Neural cell (in vitro differentiated cells): ENCODE results near the gene EID2. TPM values are rescaled to one million over a fixed set of nuclear protein-coding genes. Genes with fewer than 3 reads are reported as not detected.

Source experiments
- H2AFZ ChIP-seq: fragments of 200-600, 300-800 bp; sonication (generic), shearing (Covaris generic); 2 replicates; pipeline ENCODE4 v1.6.0; 2014; ENCODE audit warnings: low read depth, mild to moderate bottlenecking, antibody characterized with exemption, low read length, moderate library complexity
- H3F3A ChIP-seq: fragments of 200-600 bp; shearing (Covaris generic); 2 replicates; pipeline ENCODE4 v1.6.1; 2016; ENCODE audit warnings: mild to moderate bottlenecking, moderate library complexity, mixed read lengths, antibody characterized with exemption, low read length; ENCODE audit not compliant: insufficient read depth, poor library complexity, severe bottlenecking
- H3K27ac ChIP-seq: fragments of 200-600, 300-800 bp; sonication (generic), shearing (Covaris generic); 2 replicates; pipeline ENCODE4 v1.5.1; 2014; ENCODE audit warnings: mild to moderate bottlenecking, low read length, moderate library complexity
- H3K27me3 ChIP-seq: fragments of 300-800, 200-600 bp; sonication (generic), shearing (Covaris generic); 2 replicates; pipeline ENCODE4 v1.6.0; 2014; ENCODE audit warnings: mild to moderate bottlenecking, low read depth, low read length, moderate library complexity; ENCODE audit not compliant: insufficient read depth
- H3K36me3 ChIP-seq: fragments of 300-800, 200-600 bp; sonication (generic), shearing (Covaris generic); 2 replicates; pipeline ENCODE4 v1.5.1; 2014; ENCODE audit warnings: mild to moderate bottlenecking, antibody characterized with exemption, low read length, moderate library complexity; ENCODE audit not compliant: insufficient read depth
- H3K4me2 ChIP-seq: fragments of 300-800, 200-600 bp; sonication (generic), shearing (Covaris generic); 2 replicates; pipeline ENCODE4 v1.6.0; 2014; ENCODE audit warnings: mild to moderate bottlenecking, low read length
- H3K4me3 ChIP-seq: fragments of 300-800, 200-600 bp; sonication (generic), shearing (Covaris generic); 2 replicates; pipeline ENCODE4 v1.5.1; 2014; ENCODE audit warnings: mild to moderate bottlenecking, low read length, moderate library complexity
- H3K79me2 ChIP-seq: fragments of 200-600 bp; shearing (Covaris generic); replicated peaks from 2 replicates; pipeline ENCODE4 v1.6.0; 2014; ENCODE audit warnings: mild to moderate bottlenecking, low read length, moderate library complexity; ENCODE audit not compliant: insufficient read depth
- H3K9ac ChIP-seq: fragments of 300-800, 200-600 bp; sonication (generic), shearing (Covaris generic); 2 replicates; pipeline ENCODE4 v1.6.1; 2016; ENCODE audit warnings: mild to moderate bottlenecking, low read length, mixed read lengths
- H3K9me2 ChIP-seq: fragments of 200-600 bp; shearing (Covaris generic); 2 replicates; pipeline ENCODE4 v1.6.1; 2016; ENCODE audit warnings: mild to moderate bottlenecking, low read length, mixed read lengths; ENCODE audit not compliant: insufficient read depth
- H3K9me3 ChIP-seq: fragments of 200-600, 300-800 bp; sonication (generic), shearing (Covaris generic); 2 replicates; pipeline ENCODE4 v1.6.1; 2016; ENCODE audit warnings: mild to moderate bottlenecking, mixed run types, low read length, moderate library complexity, mixed read lengths
- H4K20me1 ChIP-seq: fragments of 200-600 bp; shearing (Covaris generic); 2 replicates; pipeline ENCODE4 v1.6.1; 2016; ENCODE audit warnings: mild to moderate bottlenecking, mixed run types; ENCODE audit not compliant: insufficient read depth
- CTCF ChIP-seq: fragments of 450-650 bp; IDR thresholded peaks from 2 replicates; pipeline ENCODE4 v1.5.1; 2014; ENCODE audit warnings: antibody characterized with exemption, mild to moderate bottlenecking, moderate library complexity; ENCODE audit not compliant: poor library complexity, severe bottlenecking
- EP300 ChIP-seq: fragments of 450-650 bp; conservative IDR thresholded peaks from 2 replicates; pipeline ENCODE4 v1.6.1; 2014; ENCODE audit warnings: antibody characterized with exemption, mild to moderate bottlenecking, moderate library complexity; ENCODE audit not compliant: poor library complexity, severe bottlenecking
- EZH2 ChIP-seq: fragments of 200-600, 300-800 bp; shearing (Covaris generic), sonication (generic); IDR thresholded peaks from 2 replicates; pipeline ENCODE4 v1.6.1; 2014; ENCODE audit warnings: antibody characterized with exemption, low read length, borderline replicate concordance, mild to moderate bottlenecking; ENCODE audit not compliant: insufficient read depth, poor library complexity, severe bottlenecking
- MXI1 ChIP-seq: fragments of 450-650 bp; conservative IDR thresholded peaks from 2 replicates; pipeline ENCODE4 v1.6.1; 2014; ENCODE audit warnings: antibody characterized with exemption, mild to moderate bottlenecking; ENCODE audit not compliant: poor library complexity, severe bottlenecking
- POLR2AphosphoS5 ChIP-seq: IDR thresholded peaks from 2 replicates; pipeline ENCODE4 v1.6.1; 2012
- RAD21 ChIP-seq: fragments of 450-650 bp; conservative IDR thresholded peaks from 2 replicates; pipeline ENCODE4 v1.6.1; 2014; ENCODE audit warnings: antibody characterized with exemption, mild to moderate bottlenecking, moderate library complexity
- REST ChIP-seq: IDR thresholded peaks from 2 replicates; pipeline ENCODE4 v1.6.1; 2012; ENCODE audit warnings: borderline replicate concordance
- SMC3 ChIP-seq: fragments of 450-650 bp; conservative IDR thresholded peaks from 2 replicates; pipeline ENCODE4 v1.6.1; 2014; ENCODE audit warnings: antibody characterized with exemption, mild to moderate bottlenecking, moderate library complexity; ENCODE audit not compliant: poor library complexity
- TAF1 ChIP-seq: IDR thresholded peaks from 2 replicates; pipeline ENCODE4 v1.6.1; 2012; ENCODE audit warnings: low read depth
- polyA plus RNA-seq: library from polyadenylated mRNA; depleted of rRNA; stranded (reverse); fragments of >200 nt; gene quantifications from 2 replicates; pipeline ENCODE4 v1.2.3, GENCODE V29; 2014

EID2 gene
- polyA plus RNA-seq, 1 donor from 2014 or later, result 47.4 TPM

- no peaks in the 10 kb centered on the region for H3K36me3 ChIP-seq
- H3K4me3 ChIP-seq, result no peak overlapping the region
- H3K27me3 ChIP-seq, result no peaks in the 10 kb centered on the region
- no peaks in the 10 kb centered on the region for H3K9me3 ChIP-seq
- H3F3A ChIP-seq, result no peaks in the 10 kb centered on the region
- no peaks in the 10 kb centered on the region for H3K9me2 ChIP-seq
- H2AFZ ChIP-seq, result no peak overlapping the region
- TF ChIP-seq SMC3, result no peak
- no peaks in the 10 kb centered on the region for H4K20me1 ChIP-seq
- no peaks in the 10 kb centered on the region for H3K79me2 ChIP-seq
- no peak overlapping the region for H3K9ac ChIP-seq
- no peak overlapping the region for H3K4me2 ChIP-seq
- H3K27ac ChIP-seq, result no peak overlapping the region
Measured at GRCh38 chr19:39492788-39493187, 47.2 kb downstream of the EID2 start.

- Histone ChIP-seq H3K79me2 (no peaks in the 10 kb centered on the region), H3K9ac (no peak overlapping the region), H3K27ac (no peak overlapping the region)
Measured at GRCh38 chr19:39492225-39492624, 47.7 kb downstream of the EID2 start.

More at GRCh38 chr19:39492225-39492624, 47.7 kb downstream of the EID2 start:
- Histone ChIP-seq H3K9me3 (no peaks in the 10 kb centered on the region), H3K4me2 (no peak overlapping the region), H3K36me3 (no peaks in the 10 kb centered on the region), H4K20me1 (no peaks in the 10 kb centered on the region), H3K9me2 (no peaks in the 10 kb centered on the region), H3K4me3 (no peak overlapping the region), H3K27me3 (no peaks in the 10 kb centered on the region), H2AFZ (no peak overlapping the region), H3F3A (no peaks in the 10 kb centered on the region)
- TF ChIP-seq SMC3 (no peak), MXI1 (no peak), EZH2 (no peak), POLR2AphosphoS5 (no peak), REST (no peak), TAF1 (no peak), EP300 (no peak), CTCF (no peak), RAD21 (no peak)
